ENCODE measurements around the gene NLRP5. TPM values are rescaled to one million over a fixed set of nuclear protein-coding genes. Genes with fewer than 3 reads are reported as not detected.

NLRP5 gene
- total RNA-seq, 1 experiment from 2014 or later, result not detected

GRCh38 chr19:55958356-55958755 lies 28.2 kb upstream of the NLRP5 start:
- TF ChIP-seq CTCF (conservative IDR thresholded peaks at IDR 0.05; ENCODE audit: low read depth, low read length), result no peak
- no peak for TF ChIP-seq EZH2phosphoT487 (IDR thresholded peaks at IDR 0.05; ENCODE audit: borderline replicate concordance, low read length)
- no peak for TF ChIP-seq EZH2 (IDR thresholded peaks at IDR 0.05; ENCODE audit: low read length, unreplicated experiment)
- Histone ChIP-seq H3K9ac (ENCODE audit: low read length) (no peak overlapping the region), H3K79me2 (ENCODE audit: low read length) (no peaks in the 10 kb centered on the region), H4K20me1 (ENCODE audit: low read length) (no peaks in the 10 kb centered on the region), H2AFZ (ENCODE audit: low read length) (no peak overlapping the region), H3K4me3 (ENCODE audit: low read length) (0 out of 2 replicates have a peak overlapping the region, but pooled peaks have one; percentile 4), H3K36me3 (ENCODE audit: low read depth, low read length) (no peaks in the 10 kb centered on the region), H3K27me3 (ENCODE audit: low read length) (0 out of 2 replicates have a peak, but pooled peaks cover 4% of the 10 kb centered on the region), H3K9me2 (replicated peaks; ENCODE audit: low read length) (no peaks in the 10 kb centered on the region), H3K9me3 (ENCODE audit: low read length) (no peaks in the 10 kb centered on the region), H3F3A (ENCODE audit: low read length, unreplicated experiment) (no peaks in the 10 kb centered on the region), H3K4me1 (ENCODE audit: insufficient read depth, low read length) (peaks cover 37% of the 10 kb centered on the region), H3K27ac (ENCODE audit: low read length) (no peak overlapping the region), H3K4me2 (ENCODE audit: low read length) (peak overlapping the region; percentile 58)
- ChIA-PET CTCF (no interaction called here), POLR2A (ENCODE audit: unreplicated experiment) (no interaction called here)
- no TSS peak for BruUV-seq (replicated peaks)
- DNase-seq (peak; percentile 96), ATAC-seq (peak; percentile 97)
- intact Hi-C loops (cut with micrococcal nuclease), result no loop called here

- CTCF ChIA-PET, result no interaction called here
- no peaks in the 10 kb centered on the region for H3K79me2 ChIP-seq (ENCODE audit: low read length)
- BruUV-seq (replicated peaks), result no TSS peak
- no peak overlapping the region for H3K4me2 ChIP-seq (ENCODE audit: low read length)
- no peaks in the 10 kb centered on the region for H3K27me3 ChIP-seq (ENCODE audit: low read length)
- no peak overlapping the region for H3K4me3 ChIP-seq (ENCODE audit: low read length)
- no peak overlapping the region for H3K9ac ChIP-seq (ENCODE audit: low read length)
- no peak overlapping the region for H3K27ac ChIP-seq (ENCODE audit: low read length)
- no peak for ATAC-seq
- no peaks in the 10 kb centered on the region for H3K9me3 ChIP-seq (ENCODE audit: low read length)
- no peaks in the 10 kb centered on the region for H3K36me3 ChIP-seq (ENCODE audit: low read depth, low read length)
- peaks cover 37% of the 10 kb centered on the region for H3K4me1 ChIP-seq (ENCODE audit: insufficient read depth, low read length)
- POLR2A ChIA-PET (ENCODE audit: unreplicated experiment), result interaction anchor here (0.6 kb wide), 1 partner anchor 209 kb away, joined by 3 read pairs; no protein-coding TSS in a partner anchor
- no peaks in the 10 kb centered on the region for H3F3A ChIP-seq (ENCODE audit: low read length, unreplicated experiment)
- TF ChIP-seq EZH2 (IDR thresholded peaks at IDR 0.05; ENCODE audit: low read length, unreplicated experiment) (no peak), CTCF (conservative IDR thresholded peaks at IDR 0.05; ENCODE audit: low read depth, low read length) (no peak), EZH2phosphoT487 (IDR thresholded peaks at IDR 0.05; ENCODE audit: borderline replicate concordance, low read length) (no peak)
- DNase-seq, result no peak
- intact Hi-C loops (cut with micrococcal nuclease), result no loop called here
- no peak overlapping the region for H2AFZ ChIP-seq (ENCODE audit: low read length)
- no peaks in the 10 kb centered on the region for H3K9me2 ChIP-seq (replicated peaks; ENCODE audit: low read length)
- H4K20me1 ChIP-seq (ENCODE audit: low read length), result no peaks in the 10 kb centered on the region
These were observed 26.4 kb upstream of the NLRP5 start for GRCh38 chr19:55959996-55960675.

DNA sequence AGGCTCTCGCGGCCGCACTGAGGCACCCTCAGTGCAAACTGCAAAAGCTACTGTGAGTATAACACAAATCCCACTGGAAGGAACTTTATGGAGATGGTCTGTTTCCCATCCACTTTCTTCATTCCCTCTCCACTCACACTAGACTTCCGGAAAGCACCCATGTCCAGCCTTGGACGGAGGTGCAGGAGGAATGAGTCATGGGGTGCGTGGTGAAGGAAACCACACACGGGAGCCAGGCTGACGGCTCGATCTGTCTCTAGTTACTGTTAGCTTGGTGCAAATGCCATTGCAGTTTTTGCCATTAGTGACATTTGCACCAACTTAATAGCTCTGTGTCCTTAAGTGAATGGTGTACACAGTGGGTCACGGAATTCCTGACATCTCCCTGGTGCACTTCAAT lies 24.4 kb upstream of the NLRP5 start:
- H3K9ac ChIP-seq (ENCODE audit: low read length), result no peak overlapping the region
- ATAC-seq, result peak; percentile 45; the same call in 1 of the 2 replicates
- no peak overlapping the region for H3K4me2 ChIP-seq (ENCODE audit: low read length)
- H2AFZ ChIP-seq (ENCODE audit: low read length), result no peak overlapping the region
- no TSS peak for BruUV-seq (replicated peaks)
- H3F3A ChIP-seq (ENCODE audit: low read length, unreplicated experiment), result no peaks in the 10 kb centered on the region
- H3K36me3 ChIP-seq (ENCODE audit: low read depth, low read length), result no peaks in the 10 kb centered on the region
- POLR2A ChIA-PET (ENCODE audit: unreplicated experiment), result no interaction called here
- peak; percentile 72 for DNase-seq
- H3K27ac ChIP-seq (ENCODE audit: low read length), result no peak overlapping the region
- peaks cover 22% of the 10 kb centered on the region for H3K4me1 ChIP-seq (ENCODE audit: insufficient read depth, low read length)
- no peaks in the 10 kb centered on the region for H3K79me2 ChIP-seq (ENCODE audit: low read length)
- no peaks in the 10 kb centered on the region for H3K27me3 ChIP-seq (ENCODE audit: low read length)
- no peaks in the 10 kb centered on the region for H3K9me2 ChIP-seq (replicated peaks; ENCODE audit: low read length)
- H4K20me1 ChIP-seq (ENCODE audit: low read length), result no peaks in the 10 kb centered on the region
- CTCF ChIA-PET, result no interaction called here
- no peak for TF ChIP-seq EZH2 (IDR thresholded peaks at IDR 0.05; ENCODE audit: low read length, unreplicated experiment)
- no peak for TF ChIP-seq EZH2phosphoT487 (IDR thresholded peaks at IDR 0.05; ENCODE audit: borderline replicate concordance, low read length)
- TF ChIP-seq CTCF (conservative IDR thresholded peaks at IDR 0.05; ENCODE audit: low read depth, low read length), result no peak
- intact Hi-C loops (cut with micrococcal nuclease), result no loop called here
- no peak overlapping the region for H3K4me3 ChIP-seq (ENCODE audit: low read length)
- no peaks in the 10 kb centered on the region for H3K9me3 ChIP-seq (ENCODE audit: low read length)
